ENCODE results near the gene SLC16A13.
"Not testable (repeated sequence)": the region's sequence is repeated elsewhere in the genome, so short reads cannot be mapped to it uniquely, and the experiment has no call there.

SLC16A13 gene

GRCh38 chr17:7068268-7068667, 32.5 kb downstream of the SLC16A13 start:
- DNase-seq = no peak

- no peak for DNase-seq
Measured at GRCh38 chr17:7070712-7071111, 34.9 kb downstream of the SLC16A13 start.

GRCh38 chr17:7072406-7072805, 36.6 kb downstream of the SLC16A13 start:
- no peak for DNase-seq

GRCh38 chr17:7074931-7075330, 39.1 kb downstream of the SLC16A13 start:
- DNase-seq = no peak

- DNase-seq = no peak
Measured at GRCh38 chr17:7077911-7078546, 42.2 kb downstream of the SLC16A13 start.

- no peak for DNase-seq
Measured at GRCh38 chr17:7078711-7079110, 42.9 kb downstream of the SLC16A13 start.

- DNase-seq = no peak
Measured at GRCh38 chr17:7079581-7080455, 44.0 kb downstream of the SLC16A13 start, which contains the start of gene CLEC10A. Gene CLEC10A (minus strand): TSS chr17:7080251. CDS start chr17:7078812, 1,439 bp downstream.

GRCh38 chr17:7080456-7081041, 44.7 kb downstream of the SLC16A13 start:
- no peak for DNase-seq

- DNase-seq = no peak
Measured at GRCh38 chr17:7081341-7082062, 45.7 kb downstream of the SLC16A13 start.

GRCh38 chr17:7083592-7083991, 47.8 kb downstream of the SLC16A13 start:
- DNase-seq = no peak

GRCh38 chr17:7084088-7084487, 48.3 kb downstream of the SLC16A13 start:
- no peak for DNase-seq

- DNase-seq = not testable (repeated sequence)
Measured at GRCh38 chr17:7088442-7088841, 52.6 kb downstream of the SLC16A13 start.

GRCh38 chr17:7089570-7089969, 53.8 kb downstream of the SLC16A13 start:
- not testable (repeated sequence) for DNase-seq
